ENCODE results near the gene DAD1. TPM values are rescaled to one million over a fixed set of nuclear protein-coding genes. Genes with fewer than 3 reads are reported as not detected.

Gene DAD1
- total RNA-seq, 1 experiment from 2014 or later, result 157 TPM

- DNase-seq (ENCODE audit: low spot score), result no peak
Observed at GRCh38 chr14:22517117-22517720, 71.8 kb downstream of the DAD1 start.

GRCh38 chr14:22515929-22516328 lies 73.1 kb downstream of the DAD1 start:
- DNase-seq (ENCODE audit: low spot score), result no peak

Other genes starting within 250 kb of the DAD1 start
- 11.6 and 12.5 TPM in 2 replicates for gene ABHD4, start 9.1 kb upstream of the DAD1 start, total RNA-seq (2014; rRNA removed; shearing (Covaris generic))
- not detected in 2 replicates for gene OR6J1, start 55.1 kb upstream of the DAD1 start, total RNA-seq (2014; rRNA removed; shearing (Covaris generic))
- gene OXA1L, start 177.5 kb upstream of the DAD1 start, total RNA-seq (2014; rRNA removed; shearing (Covaris generic)), result 44.4 and 46.2 TPM in 2 replicates
- gene SLC7A7, start 226.2 kb upstream of the DAD1 start, total RNA-seq (2014; rRNA removed; shearing (Covaris generic)), result 0.74 TPM in 1 of 2 replicates, not detected in the other
- 72.1 and 163 TPM in 2 replicates for gene MRPL52, start 240.7 kb upstream of the DAD1 start, total RNA-seq (2014; rRNA removed; shearing (Covaris generic))
- gene MMP14, start 247.4 kb upstream of the DAD1 start, total RNA-seq (2014; rRNA removed; shearing (Covaris generic)), result 82.4 and 92.9 TPM in 2 replicates

Measured in A172 (cell line).